T-helper 1 cell (primary cell): ENCODE measurements around the gene TSPOAP1.

Experiments used
- DNase-seq, 5 donors: peaks; one replicate each; pipeline ENCODE4 v3.0.0-alpha.2; 2012 to 2020

The TSPOAP1 gene

GRCh38 chr17:58276423-58276822 is 52.2 kb downstream of the TSPOAP1 start:
- no peak for DNase-seq

DNA sequence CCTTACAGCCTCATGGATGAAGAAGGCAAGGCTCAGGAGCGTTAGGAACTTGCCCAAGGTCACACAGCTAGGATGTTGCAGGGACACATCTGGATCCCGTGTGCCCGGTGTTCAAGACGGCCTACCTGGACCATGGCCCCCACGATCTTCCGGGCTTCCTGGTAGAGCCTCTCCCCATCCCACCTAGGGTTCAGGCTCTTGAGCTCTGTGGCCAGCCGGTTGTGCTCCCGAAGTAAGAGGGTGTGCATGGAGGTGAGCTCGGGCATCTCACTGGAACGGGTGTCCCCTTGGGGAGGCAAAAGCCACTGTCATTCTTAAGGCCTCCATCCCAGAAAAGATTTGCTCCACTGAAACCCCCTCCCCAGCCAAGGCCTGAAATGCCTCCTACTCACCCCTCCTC is 53.2 kb downstream of the TSPOAP1 start:
- DNase-seq = no peak

- DNase-seq = peak in 1 of 5 donors; percentile 22
These were observed 55.0 kb downstream of the TSPOAP1 start for GRCh38 chr17:58273453-58274104.

DNA sequence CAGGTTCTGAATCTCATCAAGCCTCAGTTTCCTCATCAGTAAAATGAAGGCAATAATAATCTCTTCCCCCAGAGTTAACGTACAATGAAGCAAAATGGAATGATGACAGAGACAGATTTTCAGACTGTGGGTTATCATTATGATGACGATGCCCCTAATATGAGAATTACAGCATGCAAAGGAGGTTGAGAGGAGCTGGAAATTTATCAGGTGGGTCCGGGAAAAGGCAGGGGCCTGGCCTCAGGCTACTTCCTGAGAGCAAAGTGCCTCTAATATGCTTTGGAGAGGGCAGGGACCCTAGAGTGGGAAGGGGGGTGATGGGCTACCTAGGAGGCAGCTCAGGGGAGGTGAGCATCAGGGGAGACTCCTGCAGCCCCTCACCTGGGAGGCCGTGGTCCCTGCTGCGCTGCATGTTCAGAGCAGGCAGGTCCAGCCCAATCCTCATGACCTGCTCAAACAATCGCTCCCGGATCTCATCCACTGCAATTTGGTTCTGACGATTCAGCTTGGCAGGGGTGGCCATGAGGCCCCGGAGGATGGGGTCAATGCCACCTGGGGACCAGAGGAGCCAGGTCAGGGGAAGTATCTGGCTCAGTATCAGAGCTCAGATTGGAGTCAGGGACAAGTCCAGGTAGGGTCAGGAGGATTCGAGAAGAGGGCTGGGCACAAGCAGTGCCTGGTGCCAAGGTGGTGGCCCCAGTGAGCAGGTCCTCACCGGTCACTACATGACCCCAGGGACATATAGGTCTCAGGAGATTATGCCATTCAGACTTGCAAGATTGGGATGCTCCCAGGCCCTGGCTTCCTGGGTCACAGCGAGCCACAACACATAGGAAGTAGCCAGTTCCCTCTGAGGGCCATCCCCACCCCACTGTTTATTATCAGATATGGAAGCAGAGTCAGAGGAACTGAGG is 56.0 kb downstream of the TSPOAP1 start:
- no peak for DNase-seq

- no peak for DNase-seq
These were observed 57.2 kb downstream of the TSPOAP1 start for GRCh38 chr17:58271216-58271931.

- DNase-seq = no peak
These were observed 57.9 kb downstream of the TSPOAP1 start for GRCh38 chr17:58270476-58271215.

DNA sequence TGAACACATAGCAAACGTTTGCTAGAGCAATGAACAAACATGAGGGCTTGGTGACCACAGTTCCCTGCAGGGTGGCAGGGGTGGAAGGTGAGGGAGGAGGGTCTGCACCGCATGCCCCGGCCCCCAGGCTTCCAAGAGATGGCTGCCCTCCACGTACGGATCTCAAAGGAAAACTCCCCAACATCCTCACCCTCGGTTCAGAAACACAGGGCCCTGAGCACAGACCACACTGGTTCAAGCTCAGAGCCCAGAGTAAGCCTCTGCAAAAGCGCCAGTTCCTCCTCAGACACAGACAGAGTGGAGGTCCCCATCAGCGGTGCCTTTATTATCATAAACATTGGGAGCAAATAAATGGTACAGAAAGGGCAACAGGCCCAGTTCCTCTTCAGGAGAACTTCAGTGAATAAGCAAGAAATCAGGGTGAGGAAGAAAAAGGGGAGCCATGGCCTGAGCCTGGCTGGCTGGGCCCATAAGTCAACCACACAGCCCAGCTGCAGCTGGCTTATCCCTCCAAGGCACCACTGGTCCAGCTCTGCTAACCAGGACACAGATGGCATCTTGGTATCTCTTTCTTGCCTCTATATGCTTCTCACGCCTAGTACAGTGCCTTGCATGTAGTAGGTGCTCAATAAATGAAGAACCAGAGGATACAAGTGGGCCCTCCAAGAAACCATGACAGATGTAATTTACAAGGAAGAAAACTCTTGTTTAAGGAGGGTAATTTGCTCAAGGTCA is 58.9 kb downstream of the TSPOAP1 start:
- no peak for DNase-seq

GRCh38 chr17:58268774-58269556 is 59.6 kb downstream of the TSPOAP1 start:
- no peak for DNase-seq

GRCh38 chr17:58268326-58268725 is 60.3 kb downstream of the TSPOAP1 start:
- no peak for DNase-seq

GRCh38 chr17:58267347-58268324 is 61.0 kb downstream of the TSPOAP1 start:
- no peak for DNase-seq

- no peak for DNase-seq
These were observed 62.4 kb downstream of the TSPOAP1 start for GRCh38 chr17:58265902-58266875.

- no peak for DNase-seq
These were observed 63.3 kb downstream of the TSPOAP1 start for GRCh38 chr17:58265271-58265670.

DNA sequence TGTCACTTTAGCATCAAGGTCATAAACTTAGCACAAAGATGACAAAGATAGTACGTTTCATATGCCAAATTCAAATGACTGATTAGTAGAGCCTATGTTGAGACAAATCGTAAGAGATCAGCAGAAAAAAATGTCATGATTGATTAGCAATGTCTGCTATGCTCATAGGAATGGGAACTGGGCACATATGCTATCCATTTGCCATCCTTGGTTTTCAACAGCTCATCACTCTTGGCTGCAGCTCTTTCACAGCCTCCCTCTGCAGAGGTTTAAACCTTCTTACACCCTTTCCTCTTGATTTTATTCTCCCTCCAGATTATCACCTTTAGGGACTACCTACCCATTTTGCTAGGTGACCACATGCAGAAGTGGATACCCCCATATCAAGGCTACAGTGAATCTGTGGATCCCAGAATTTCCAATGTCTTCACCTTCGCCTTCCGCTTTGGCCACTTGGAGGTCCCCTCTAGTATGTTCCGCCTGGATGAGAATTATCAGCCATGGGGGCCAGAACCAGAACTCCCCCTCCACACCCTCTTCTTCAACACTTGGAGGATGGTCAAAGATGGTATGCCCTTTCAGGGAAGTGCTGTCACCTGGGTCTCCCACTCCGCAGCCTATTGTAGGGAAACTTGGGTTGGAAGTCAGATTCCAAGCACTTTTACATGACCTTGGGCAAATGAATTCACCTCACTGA is 64.0 kb downstream of the TSPOAP1 start:
- DNase-seq = no peak

- DNase-seq = no peak
These were observed 64.8 kb downstream of the TSPOAP1 start for GRCh38 chr17:58263773-58264172.

DNA sequence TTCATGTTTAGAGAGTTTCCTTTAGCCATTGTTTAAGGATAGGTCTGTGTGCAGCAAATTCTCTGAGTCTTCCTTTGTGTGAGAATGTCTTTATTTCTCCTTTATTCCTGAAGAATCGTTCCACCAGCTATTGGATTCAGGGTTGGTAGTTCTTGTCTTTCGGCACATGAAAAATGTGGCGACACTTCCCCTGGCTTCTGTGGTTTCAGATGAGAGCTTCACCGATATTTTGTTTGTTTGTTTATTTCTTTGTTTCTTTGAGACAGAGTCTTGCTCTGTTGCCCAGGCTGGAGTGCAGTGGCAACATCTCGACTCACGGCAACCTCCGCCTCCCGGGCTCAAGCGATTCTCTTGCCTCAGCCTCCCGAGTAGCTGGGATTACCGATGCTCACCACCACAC is 66.4 kb downstream of the TSPOAP1 start:
- DNase-seq = no peak

- DNase-seq = no peak
These were observed 73.8 kb downstream of the TSPOAP1 start for GRCh38 chr17:58254803-58255202.

GRCh38 chr17:58253082-58253481 is 75.5 kb downstream of the TSPOAP1 start:
- no peak for DNase-seq

DNA sequence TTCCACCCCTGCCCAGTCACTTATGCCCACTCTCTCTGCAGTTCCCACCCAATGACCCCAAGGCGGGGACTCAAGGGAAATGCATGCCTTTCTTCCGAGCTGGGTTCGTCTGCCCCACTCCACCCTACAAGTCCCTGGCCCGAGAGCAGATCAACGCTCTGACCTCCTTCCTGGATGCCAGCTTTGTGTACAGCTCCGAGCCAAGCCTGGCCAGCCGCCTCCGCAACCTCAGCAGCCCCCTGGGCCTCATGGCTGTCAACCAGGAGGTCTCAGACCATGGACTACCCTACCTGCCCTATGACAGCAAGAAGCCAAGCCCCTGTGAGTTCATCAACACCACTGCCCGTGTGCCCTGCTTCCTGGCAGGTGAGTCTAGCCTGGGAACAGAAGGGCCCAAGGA is 76.5 kb downstream of the TSPOAP1 start:
- DNase-seq = no peak
